Keratinocyte (primary cell): ENCODE results near the gene CDHR3. TPM values are rescaled to one million over a fixed set of nuclear protein-coding genes. Genes with fewer than 3 reads are reported as not detected.

Experiments used
- DNase-seq: peaks from one replicate; pipeline ENCODE4 v3.0.0-alpha.2; 2011; ENCODE audit warnings: low read depth, missing footprints, low spot score
- FAIRE-seq: peaks from 2 replicates; lab custom pipeline; 2011; peaks lifted over from hg19 to GRCh38; lab: Jason Lieb, UNC
- H2AFZ ChIP-seq: 2 replicates; pipeline ENCODE4 v1.6.0; 2012; ENCODE audit warnings: low read length, control low read depth, inconsistent platforms; ENCODE audit not compliant: control insufficient read depth
- H3K27ac ChIP-seq: 2 replicates; pipeline ENCODE4 v1.5.1; 2011; ENCODE audit warnings: low read length; ENCODE audit not compliant: control insufficient read depth, insufficient read depth
- H3K27me3 ChIP-seq: 3 replicates; pipeline ENCODE4 v1.6.0; 2011; ENCODE audit warnings: low read length; ENCODE audit not compliant: control insufficient read depth, insufficient read depth; ENCODE audit errors: extremely low read depth
- H3K36me3 ChIP-seq, 2 experiments: 2 replicates in 1 of 2; 3 replicates in 1 of 2; pipeline ENCODE4 v1.5.1; 2011; ENCODE audit warnings: low read length in 2 of 2, mild to moderate bottlenecking in 1 of 2; ENCODE audit not compliant: control insufficient read depth in 2 of 2, insufficient read depth in 2 of 2; ENCODE audit errors: extremely low read depth in 1 of 2
- H3K4me1 ChIP-seq: 3 replicates; pipeline ENCODE4 v1.5.1; 2011; ENCODE audit warnings: low read length; ENCODE audit not compliant: control insufficient read depth, insufficient read depth; ENCODE audit errors: extremely low read depth
- H3K4me2 ChIP-seq: 3 replicates; pipeline ENCODE4 v1.6.0; 2011; ENCODE audit warnings: low read depth, low read length; ENCODE audit not compliant: control insufficient read depth, insufficient read depth; ENCODE audit errors: extremely low read depth
- H3K4me3 ChIP-seq, 3 experiments: fragments of 200-600 bp in 1 of 3; sonication (generic) in 1 of 3; 2 replicates in 2 of 3; 3 replicates in 1 of 3; pipeline ENCODE4 v1.5.1; 2011 to 2016; ENCODE audit warnings: low read length in 3 of 3, mild to moderate bottlenecking in 3 of 3, control low read depth in 2 of 3, inconsistent platforms in 1 of 3, low read depth in 1 of 3, mixed read lengths in 1 of 3, mixed run types in 1 of 3, moderate library complexity in 1 of 3; ENCODE audit not compliant: control insufficient read depth in 2 of 3, insufficient read depth in 2 of 3; ENCODE audit errors: extremely low read depth in 1 of 3
- H3K79me2 ChIP-seq: 2 replicates; pipeline ENCODE4 v1.6.0; 2012; ENCODE audit warnings: low read length; ENCODE audit not compliant: control insufficient read depth, insufficient read depth
- H3K9ac ChIP-seq: 3 replicates; pipeline ENCODE4 v1.6.0; 2011; ENCODE audit warnings: low read length; ENCODE audit not compliant: control insufficient read depth, insufficient read depth; ENCODE audit errors: extremely low read depth
- H3K9me1 ChIP-seq: 3 replicates; pipeline ENCODE4 v1.6.0; 2011; ENCODE audit warnings: low read length; ENCODE audit not compliant: control insufficient read depth, insufficient read depth; ENCODE audit errors: extremely low read depth
- H3K9me3 ChIP-seq: 2 replicates; pipeline ENCODE4 v1.5.1; 2012; ENCODE audit warnings: low read depth, low read length; ENCODE audit not compliant: control insufficient read depth
- H4K20me1 ChIP-seq: 3 replicates; pipeline ENCODE4 v1.6.0; 2011; ENCODE audit warnings: low read length; ENCODE audit not compliant: control insufficient read depth, insufficient read depth; ENCODE audit errors: extremely low read depth
- EZH2 ChIP-seq: IDR thresholded peaks from one replicate; pipeline ENCODE4 v1.6.1; 2012; ENCODE audit warnings: inconsistent platforms, mild to moderate bottlenecking, low read length, moderate library complexity
- dilution Hi-C: fragments of 300-500 bp; cut with MboI; formaldehyde crosslinking; loops from one replicate; pipeline ENCODE4 v1.7.0; 2020; ENCODE audit warnings: low sequenced_read_pairs; ENCODE audit not compliant: extremely low pct_ligation_motif_present
- polyA plus RNA-seq, 5 experiments: library from polyadenylated mRNA; depleted of rRNA in 3 of 5; stranded (reverse) in 3 of 5; stranded (forward) in 1 of 5; unstranded in 1 of 5; fragments of >200 nt; gene quantifications; 1 replicate in 1 of 5; 2 replicates in 3 of 5; 3 replicates in 1 of 5; pipeline versions ENCODE4 v1.2.1 to v1.2.3, GENCODE V29; 2011 to 2012; ENCODE audit warnings: missing spikeins in 2 of 5, low read depth in 1 of 5, low replicate concordance in 1 of 5
- TF ChIP-seq, protein P1 (sequence below), 3 experiments: IDR thresholded peaks in 1 of 3; conservative IDR thresholded peaks in 1 of 3; optimal IDR thresholded peaks in 1 of 3; 2 replicates in 2 of 3; 3 replicates in 1 of 3; pipeline versions ENCODE3 to v1.5.1; 2011; ENCODE audit warnings: low read length in 3 of 3, mild to moderate bottlenecking in 3 of 3, moderate library complexity in 2 of 3, control low read depth in 1 of 3, inconsistent platforms in 1 of 3; ENCODE audit not compliant: insufficient read depth in 2 of 3; ENCODE audit errors: extremely low read depth in 1 of 3

The CDHR3 gene
- polyA plus RNA-seq, 1 donor (not counting 4 experiments of a cell fraction or from before 2014, with no cell fraction given) = 1.2 TPM

GRCh38 chr7:106057962-106058927 lies 95.2 kb downstream of the CDHR3 start:
- Histone ChIP-seq H3K27ac (peak overlapping the region; percentile 55), H3K36me3 (no peaks in the 10 kb centered on the region), H4K20me1 (no peaks in the 10 kb centered on the region), H3K79me2 (no peaks in the 10 kb centered on the region), H3K9ac (peak overlapping the region; percentile 30), H3K4me1 (peaks cover 57% of the 10 kb centered on the region), H2AFZ (no peak overlapping the region), H3K9me3 (no peaks in the 10 kb centered on the region), H3K9me1 (no peaks in the 10 kb centered on the region), H3K27me3 (no peaks in the 10 kb centered on the region), H3K4me2 (peak overlapping the region; percentile 37), H3K4me3 (no peak overlapping the region)
- dilution Hi-C loops = no loop called here
- DNase-seq = no peak
- no peak for TF ChIP-seq EZH2
- TF ChIP-seq, protein P1, sequence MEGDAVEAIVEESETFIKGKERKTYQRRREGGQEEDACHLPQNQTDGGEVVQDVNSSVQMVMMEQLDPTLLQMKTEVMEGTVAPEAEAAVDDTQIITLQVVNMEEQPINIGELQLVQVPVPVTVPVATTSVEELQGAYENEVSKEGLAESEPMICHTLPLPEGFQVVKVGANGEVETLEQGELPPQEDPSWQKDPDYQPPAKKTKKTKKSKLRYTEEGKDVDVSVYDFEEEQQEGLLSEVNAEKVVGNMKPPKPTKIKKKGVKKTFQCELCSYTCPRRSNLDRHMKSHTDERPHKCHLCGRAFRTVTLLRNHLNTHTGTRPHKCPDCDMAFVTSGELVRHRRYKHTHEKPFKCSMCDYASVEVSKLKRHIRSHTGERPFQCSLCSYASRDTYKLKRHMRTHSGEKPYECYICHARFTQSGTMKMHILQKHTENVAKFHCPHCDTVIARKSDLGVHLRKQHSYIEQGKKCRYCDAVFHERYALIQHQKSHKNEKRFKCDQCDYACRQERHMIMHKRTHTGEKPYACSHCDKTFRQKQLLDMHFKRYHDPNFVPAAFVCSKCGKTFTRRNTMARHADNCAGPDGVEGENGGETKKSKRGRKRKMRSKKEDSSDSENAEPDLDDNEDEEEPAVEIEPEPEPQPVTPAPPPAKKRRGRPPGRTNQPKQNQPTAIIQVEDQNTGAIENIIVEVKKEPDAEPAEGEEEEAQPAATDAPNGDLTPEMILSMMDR (optimal IDR thresholded peaks at IDR 0.05 in 1 of 3, IDR thresholded peaks at IDR 0.05 in 1 of 3, conservative IDR thresholded peaks at IDR 0.05 in 1 of 3; ENCODE audit: extremely low read depth in 1 of 3, insufficient read depth in 2 of 3, low read length in 3 of 3) = no peak
- FAIRE-seq = peak; percentile 86

DNA sequence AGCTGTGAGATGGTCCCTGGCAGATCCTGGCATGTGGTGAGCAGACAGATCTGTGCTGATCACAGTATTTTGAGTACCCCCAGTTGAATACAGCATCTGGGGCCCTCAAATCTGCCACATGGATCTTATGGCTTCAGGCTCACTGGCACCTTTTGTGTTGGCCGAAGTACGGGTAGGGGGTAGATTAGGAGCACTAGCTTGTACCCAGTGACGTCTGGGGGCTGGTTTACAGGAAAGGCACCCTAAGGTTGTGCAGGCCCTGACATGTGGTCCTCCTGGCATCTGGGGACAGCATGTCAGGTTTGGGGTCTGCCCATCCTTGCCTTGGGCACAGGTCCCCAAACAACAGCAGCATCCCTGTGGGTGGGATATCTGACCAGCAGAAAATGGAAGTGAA lies 95.9 kb downstream of the CDHR3 start:
- Histone ChIP-seq H3K4me1 (peaks cover 64% of the 10 kb centered on the region), H3K27me3 (no peaks in the 10 kb centered on the region), H3K4me2 (peak overlapping the region; percentile 37), H4K20me1 (no peaks in the 10 kb centered on the region), H3K9ac (peak overlapping the region; percentile 26), H3K27ac (peak overlapping the region; percentile 55), H3K9me1 (no peaks in the 10 kb centered on the region), H3K36me3 (no peaks in the 10 kb centered on the region), H3K79me2 (no peaks in the 10 kb centered on the region), H3K4me3 (no peak overlapping the region), H3K9me3 (no peaks in the 10 kb centered on the region), H2AFZ (no peak overlapping the region)
- no peak for TF ChIP-seq EZH2
- TF ChIP-seq, protein P1 (optimal IDR thresholded peaks at IDR 0.05 in 1 of 3, IDR thresholded peaks at IDR 0.05 in 1 of 3, conservative IDR thresholded peaks at IDR 0.05 in 1 of 3; ENCODE audit: extremely low read depth in 1 of 3, insufficient read depth in 2 of 3, low read length in 3 of 3) = no peak
- FAIRE-seq (no peak), DNase-seq (no peak)
- dilution Hi-C loops = no loop called here
